Measurements from ENCODE around the gene STEEP1. TPM values are rescaled to one million over a fixed set of nuclear protein-coding genes. Genes with fewer than 3 reads are reported as not detected.

The STEEP1 gene
- total and polyA plus RNA-seq, 10 of the 15 experiments (the other 5 are each of a cell fraction or from before 2014, with no cell fraction given) = 15.1 to 53.8 (median 26.0) TPM

DNA sequence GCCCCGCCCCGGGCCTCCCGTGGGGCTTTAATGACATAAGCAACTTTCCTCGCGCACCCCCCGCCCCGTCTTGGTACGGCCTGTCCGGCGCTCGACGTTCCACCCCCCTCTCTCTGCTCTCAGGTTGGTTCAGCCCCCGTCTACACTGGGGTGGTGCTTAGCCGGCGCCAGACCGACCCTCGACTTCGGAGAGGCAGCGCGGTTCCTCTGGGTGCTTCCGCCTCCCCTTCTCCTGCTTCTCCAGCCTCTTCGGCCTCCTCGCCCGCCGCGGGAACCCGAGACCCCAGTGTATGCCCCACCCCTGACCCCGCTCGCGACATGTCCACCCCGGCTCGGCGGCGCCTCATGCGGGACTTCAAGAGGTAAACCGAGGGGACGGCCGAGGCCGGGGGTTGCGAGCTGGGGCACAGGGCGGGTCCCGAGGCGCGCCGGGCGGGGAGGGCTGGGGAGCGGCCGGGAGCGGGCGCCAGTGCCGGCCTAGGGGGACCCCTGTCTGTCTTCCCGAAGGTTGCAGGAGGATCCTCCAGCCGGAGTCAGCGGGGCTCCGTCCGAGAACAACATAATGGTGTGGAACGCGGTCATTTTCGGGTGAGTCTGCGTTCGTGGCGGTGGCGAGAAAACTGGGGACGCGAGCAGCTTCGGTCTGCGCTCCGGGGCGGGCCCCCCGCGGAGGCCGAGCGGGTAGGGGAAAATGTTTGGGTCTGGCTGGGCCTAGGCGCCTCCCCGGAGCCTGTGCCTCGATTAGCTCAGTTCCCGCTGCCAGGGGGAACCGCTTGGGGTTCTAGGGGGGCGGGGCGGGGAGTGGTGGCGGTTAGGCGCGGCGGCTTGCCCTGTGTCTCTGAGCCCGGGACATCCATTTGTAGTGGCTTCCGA lies 9.4 kb upstream of the STEEP1 start, which contains the start of gene UBE2A:
TSS of gene UBE2A (plus strand) at position 170 of the 873 bp plus-strand sequence. CDS start at position 319, 149 bp downstream.
- Histone ChIP-seq H3K27me3 (replicated peaks in 1 of 2; ENCODE audit: control insufficient read depth in 2 of 2, insufficient read depth in 2 of 2, low read length in 1 of 2) (no peaks in the 10 kb centered on the region), H3K9me3 (replicated peaks; ENCODE audit: control insufficient read depth, insufficient read depth, low read length) (no peaks in the 10 kb centered on the region; the same call in 2 of the 3 replicates), H3K79me2 (ENCODE audit: control insufficient read depth, insufficient read depth, low read length) (peaks cover 14% of the 10 kb centered on the region), H4K20me1 (ENCODE audit: control insufficient read depth, insufficient read depth) (no peaks in the 10 kb centered on the region), H3K4me2 (ENCODE audit: control insufficient read depth, insufficient read depth) (peak within 1 kb of the TSS; percentile 62), H2AFZ (ENCODE audit: control insufficient read depth, low read depth, low read length) (peak within 1 kb of the TSS; percentile 90), H3K27ac (ENCODE audit: control insufficient read depth, insufficient read depth) (peak within 1 kb of the TSS; percentile 55), H3K4me3 (peak within 1 kb of the TSS; percentile 76), H3K4me1 (ENCODE audit: control insufficient read depth, insufficient read depth, low read length) (no peaks in the 10 kb centered on the region; the same call in 1 of the 2 replicates), H3K36me3 (ENCODE audit: control insufficient read depth in 2 of 2, insufficient read depth in 2 of 2, low read length in 1 of 2) (no peaks in the 10 kb centered on the region), H3K9ac (ENCODE audit: control insufficient read depth, insufficient read depth, low read length) (peak within 1 kb of the TSS; percentile 74)
- intact Hi-C loops (cut with micrococcal nuclease; ENCODE audit: unreplicated experiment) = loop anchor here (1.0 to 2.0 kb wide), 2 partner anchors 9 to 58 kb away; partner anchors contain the start of gene STEEP1
- no TSS peak for BruUV-seq (replicated peaks)
- FAIRE-seq (no peak), ATAC-seq (peak; percentile 89), DNase-seq (ENCODE audit: low read depth, low spot score) (peak; percentile 53)
- 51% methylated on average over 52 of the region's 86 CpGs for WGBS (ENCODE audit: insufficient coverage, insufficient replicate concordance, low lambda C conversion rate, missing lambda C conversion rate)
- ChIA-PET CTCF (interaction anchor here (0.8 to 4.7 kb wide), 4 partner anchors 9 to 155 kb away, joined by 3 to 16 read pairs (median 6); no protein-coding TSS in a partner anchor), POLR2A (interaction anchor here (0.6 to 1.8 kb wide), 5 partner anchors 17 to 51 kb away, joined by 3 to 8 read pairs (median 3); partner anchors contain the start of gene NKRF), SMC1A (ENCODE audit: uncharacterized antibody, unreplicated experiment) (interaction anchor here (0.8 to 1.3 kb wide), 4 partner anchors 9 to 155 kb away, joined by 3 to 4 read pairs (median 3); partner anchors contain the start of gene STEEP1), RAD21 (ENCODE audit: unreplicated experiment) (interaction anchor here (0.7 to 2.5 kb wide), 8 partner anchors 8 to 119 kb away, joined by 3 to 9 read pairs (median 3); partner anchors contain the start of gene NKRF)
- in situ Hi-C loops (cut with MboI) = no loop called here
- TF ChIP-seq MEF2B (IDR thresholded peaks at IDR 0.05; ENCODE audit: partially characterized antibody, poor library complexity, severe bottlenecking) (peak; percentile 77), RCOR1 (conservative IDR thresholded peaks at IDR 0.05; ENCODE audit: low read depth, low read length) (0 out of 2 replicates have a peak, but pooled peaks have one; percentile 25), GABPA (IDR thresholded peaks at IDR 0.05; ENCODE audit: low read depth) (no peak), TARDBP (IDR thresholded peaks at IDR 0.05; ENCODE audit: borderline replicate concordance) (no peak), ZNF622 (IDR thresholded peaks at IDR 0.05) (no peak), ZNF274 (IDR thresholded peaks at IDR 0.05; ENCODE audit: insufficient read depth, insufficient read length) (no peak), POU2F2 (IDR thresholded peaks at IDR 0.05; ENCODE audit: borderline replicate concordance, low read depth, low read length) (peak; percentile 83; the same call in 2 of the 3 replicates), RB1 (IDR thresholded peaks at IDR 0.05; ENCODE audit: borderline replicate concordance) (no peak), RFX5 (IDR thresholded peaks at IDR 0.05; ENCODE audit: low read depth, low read length) (no peak)
- TF ChIP-seq, protein P1, sequence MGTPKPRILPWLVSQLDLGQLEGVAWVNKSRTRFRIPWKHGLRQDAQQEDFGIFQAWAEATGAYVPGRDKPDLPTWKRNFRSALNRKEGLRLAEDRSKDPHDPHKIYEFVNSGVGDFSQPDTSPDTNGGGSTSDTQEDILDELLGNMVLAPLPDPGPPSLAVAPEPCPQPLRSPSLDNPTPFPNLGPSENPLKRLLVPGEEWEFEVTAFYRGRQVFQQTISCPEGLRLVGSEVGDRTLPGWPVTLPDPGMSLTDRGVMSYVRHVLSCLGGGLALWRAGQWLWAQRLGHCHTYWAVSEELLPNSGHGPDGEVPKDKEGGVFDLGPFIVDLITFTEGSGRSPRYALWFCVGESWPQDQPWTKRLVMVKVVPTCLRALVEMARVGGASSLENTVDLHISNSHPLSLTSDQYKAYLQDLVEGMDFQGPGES (IDR thresholded peaks at IDR 0.05) = no peak
- TF ChIP-seq, protein P2, sequence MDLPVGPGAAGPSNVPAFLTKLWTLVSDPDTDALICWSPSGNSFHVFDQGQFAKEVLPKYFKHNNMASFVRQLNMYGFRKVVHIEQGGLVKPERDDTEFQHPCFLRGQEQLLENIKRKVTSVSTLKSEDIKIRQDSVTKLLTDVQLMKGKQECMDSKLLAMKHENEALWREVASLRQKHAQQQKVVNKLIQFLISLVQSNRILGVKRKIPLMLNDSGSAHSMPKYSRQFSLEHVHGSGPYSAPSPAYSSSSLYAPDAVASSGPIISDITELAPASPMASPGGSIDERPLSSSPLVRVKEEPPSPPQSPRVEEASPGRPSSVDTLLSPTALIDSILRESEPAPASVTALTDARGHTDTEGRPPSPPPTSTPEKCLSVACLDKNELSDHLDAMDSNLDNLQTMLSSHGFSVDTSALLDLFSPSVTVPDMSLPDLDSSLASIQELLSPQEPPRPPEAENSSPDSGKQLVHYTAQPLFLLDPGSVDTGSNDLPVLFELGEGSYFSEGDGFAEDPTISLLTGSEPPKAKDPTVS (IDR thresholded peaks at IDR 0.05; ENCODE audit: low read depth, low read length) = no peak
- TF ChIP-seq, protein P3, sequence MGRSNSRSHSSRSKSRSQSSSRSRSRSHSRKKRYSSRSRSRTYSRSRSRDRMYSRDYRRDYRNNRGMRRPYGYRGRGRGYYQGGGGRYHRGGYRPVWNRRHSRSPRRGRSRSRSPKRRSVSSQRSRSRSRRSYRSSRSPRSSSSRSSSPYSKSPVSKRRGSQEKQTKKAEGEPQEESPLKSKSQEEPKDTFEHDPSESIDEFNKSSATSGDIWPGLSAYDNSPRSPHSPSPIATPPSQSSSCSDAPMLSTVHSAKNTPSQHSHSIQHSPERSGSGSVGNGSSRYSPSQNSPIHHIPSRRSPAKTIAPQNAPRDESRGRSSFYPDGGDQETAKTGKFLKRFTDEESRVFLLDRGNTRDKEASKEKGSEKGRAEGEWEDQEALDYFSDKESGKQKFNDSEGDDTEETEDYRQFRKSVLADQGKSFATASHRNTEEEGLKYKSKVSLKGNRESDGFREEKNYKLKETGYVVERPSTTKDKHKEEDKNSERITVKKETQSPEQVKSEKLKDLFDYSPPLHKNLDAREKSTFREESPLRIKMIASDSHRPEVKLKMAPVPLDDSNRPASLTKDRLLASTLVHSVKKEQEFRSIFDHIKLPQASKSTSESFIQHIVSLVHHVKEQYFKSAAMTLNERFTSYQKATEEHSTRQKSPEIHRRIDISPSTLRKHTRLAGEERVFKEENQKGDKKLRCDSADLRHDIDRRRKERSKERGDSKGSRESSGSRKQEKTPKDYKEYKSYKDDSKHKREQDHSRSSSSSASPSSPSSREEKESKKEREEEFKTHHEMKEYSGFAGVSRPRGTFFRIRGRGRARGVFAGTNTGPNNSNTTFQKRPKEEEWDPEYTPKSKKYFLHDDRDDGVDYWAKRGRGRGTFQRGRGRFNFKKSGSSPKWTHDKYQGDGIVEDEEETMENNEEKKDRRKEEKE (IDR thresholded peaks at IDR 0.05) = peak; percentile 86
- TF ChIP-seq, protein P4, sequence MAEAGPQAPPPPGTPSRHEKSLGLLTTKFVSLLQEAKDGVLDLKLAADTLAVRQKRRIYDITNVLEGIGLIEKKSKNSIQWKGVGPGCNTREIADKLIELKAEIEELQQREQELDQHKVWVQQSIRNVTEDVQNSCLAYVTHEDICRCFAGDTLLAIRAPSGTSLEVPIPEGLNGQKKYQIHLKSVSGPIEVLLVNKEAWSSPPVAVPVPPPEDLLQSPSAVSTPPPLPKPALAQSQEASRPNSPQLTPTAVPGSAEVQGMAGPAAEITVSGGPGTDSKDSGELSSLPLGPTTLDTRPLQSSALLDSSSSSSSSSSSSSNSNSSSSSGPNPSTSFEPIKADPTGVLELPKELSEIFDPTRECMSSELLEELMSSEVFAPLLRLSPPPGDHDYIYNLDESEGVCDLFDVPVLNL (IDR thresholded peaks at IDR 0.05; ENCODE audit: low read depth, low read length) = no peak
- TF ChIP-seq, protein P5, sequence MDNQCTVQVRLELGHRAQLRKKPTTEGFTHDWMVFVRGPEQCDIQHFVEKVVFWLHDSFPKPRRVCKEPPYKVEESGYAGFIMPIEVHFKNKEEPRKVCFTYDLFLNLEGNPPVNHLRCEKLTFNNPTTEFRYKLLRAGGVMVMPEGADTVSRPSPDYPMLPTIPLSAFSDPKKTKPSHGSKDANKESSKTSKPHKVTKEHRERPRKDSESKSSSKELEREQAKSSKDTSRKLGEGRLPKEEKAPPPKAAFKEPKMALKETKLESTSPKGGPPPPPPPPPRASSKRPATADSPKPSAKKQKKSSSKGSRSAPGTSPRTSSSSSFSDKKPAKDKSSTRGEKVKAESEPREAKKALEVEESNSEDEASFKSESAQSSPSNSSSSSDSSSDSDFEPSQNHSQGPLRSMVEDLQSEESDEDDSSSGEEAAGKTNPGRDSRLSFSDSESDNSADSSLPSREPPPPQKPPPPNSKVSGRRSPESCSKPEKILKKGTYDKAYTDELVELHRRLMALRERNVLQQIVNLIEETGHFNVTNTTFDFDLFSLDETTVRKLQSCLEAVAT (IDR thresholded peaks at IDR 0.05) = no peak

Measured in GM12878 (cell line).